Measurements from ENCODE around the gene RERE.

DNA sequence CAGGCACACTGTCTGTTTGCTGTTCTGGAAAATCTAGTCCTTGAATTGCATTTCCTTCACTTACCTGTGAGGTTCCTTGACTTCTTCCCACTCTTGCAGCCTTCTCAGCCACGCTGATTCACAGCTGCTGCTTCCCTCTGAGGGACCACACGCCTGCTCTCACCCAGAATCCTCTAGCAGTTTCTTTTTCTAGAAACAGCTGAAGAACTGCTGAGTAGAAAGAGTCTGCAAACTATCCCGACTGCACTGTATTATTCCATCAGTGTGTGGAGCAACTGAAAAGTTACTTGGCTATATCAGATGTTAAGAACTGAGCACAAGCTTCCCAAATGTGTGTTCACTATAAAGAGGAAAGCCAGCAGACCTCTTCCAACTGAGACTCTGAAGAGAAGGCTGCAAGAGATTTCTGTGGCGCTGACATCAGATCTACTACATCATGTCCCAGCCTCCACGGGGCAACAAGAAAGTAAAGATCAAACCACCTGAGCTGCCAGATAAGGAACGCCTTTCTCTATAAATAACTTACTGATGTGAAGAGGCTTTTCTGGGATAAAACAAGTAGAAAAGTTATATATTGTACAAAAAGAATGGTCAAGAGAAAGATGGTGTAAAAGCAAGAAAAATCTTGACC lies 226.6 kb downstream of the RERE start:
- TF ChIP-seq, protein P1, sequence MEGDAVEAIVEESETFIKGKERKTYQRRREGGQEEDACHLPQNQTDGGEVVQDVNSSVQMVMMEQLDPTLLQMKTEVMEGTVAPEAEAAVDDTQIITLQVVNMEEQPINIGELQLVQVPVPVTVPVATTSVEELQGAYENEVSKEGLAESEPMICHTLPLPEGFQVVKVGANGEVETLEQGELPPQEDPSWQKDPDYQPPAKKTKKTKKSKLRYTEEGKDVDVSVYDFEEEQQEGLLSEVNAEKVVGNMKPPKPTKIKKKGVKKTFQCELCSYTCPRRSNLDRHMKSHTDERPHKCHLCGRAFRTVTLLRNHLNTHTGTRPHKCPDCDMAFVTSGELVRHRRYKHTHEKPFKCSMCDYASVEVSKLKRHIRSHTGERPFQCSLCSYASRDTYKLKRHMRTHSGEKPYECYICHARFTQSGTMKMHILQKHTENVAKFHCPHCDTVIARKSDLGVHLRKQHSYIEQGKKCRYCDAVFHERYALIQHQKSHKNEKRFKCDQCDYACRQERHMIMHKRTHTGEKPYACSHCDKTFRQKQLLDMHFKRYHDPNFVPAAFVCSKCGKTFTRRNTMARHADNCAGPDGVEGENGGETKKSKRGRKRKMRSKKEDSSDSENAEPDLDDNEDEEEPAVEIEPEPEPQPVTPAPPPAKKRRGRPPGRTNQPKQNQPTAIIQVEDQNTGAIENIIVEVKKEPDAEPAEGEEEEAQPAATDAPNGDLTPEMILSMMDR (IDR thresholded peaks at IDR 0.05) = no peak
- no peak for TF ChIP-seq POLR2A (IDR thresholded peaks at IDR 0.05)

Data from adrenal gland (tissue), 5 donors.